GM12872 (cell line): Measurements from ENCODE around the gene GLS.

ENCODE experiments used
- CTCF ChIP-seq: IDR thresholded peaks from 3 replicates; pipeline ENCODE4 v1.5.1; 2011; ENCODE audit warnings: low read depth, mild to moderate bottlenecking, low read length, moderate library complexity; ENCODE audit not compliant: insufficient read depth

The GLS gene

GRCh38 chr2:190846746-190847145 lies 33.9 kb upstream of the GLS start:
- no peak for TF ChIP-seq CTCF

- no peak for TF ChIP-seq CTCF
Observed at GRCh38 chr2:190847504-190848081, 33.0 kb upstream of the GLS start.

- no peak for TF ChIP-seq CTCF
Observed at GRCh38 chr2:190849774-190850173, 30.8 kb upstream of the GLS start.

GRCh38 chr2:190853531-190854383 lies 26.9 kb upstream of the GLS start:
- no peak for TF ChIP-seq CTCF

- no peak for TF ChIP-seq CTCF
Observed at GRCh38 chr2:190854726-190855125, 25.9 kb upstream of the GLS start.

- TF ChIP-seq CTCF = no peak
Observed at GRCh38 chr2:190855245-190855644, 25.4 kb upstream of the GLS start.

- TF ChIP-seq CTCF = no peak
Observed at GRCh38 chr2:190856985-190857384, 23.6 kb upstream of the GLS start.
